Activated naive CD8-positive, alpha-beta T cell treated with anti-CD3 and anti-CD28 coated beads, Interleukin-2, amount 50 U/mL, for 24 hours (primary cell): ENCODE results near the gene HOXA6.

Source experiments
- ATAC-seq: fragments of 150-1000 bp; cut with Tn5 transposase; one replicate; pipeline ENCODE4 v1.10.0; 2021
- DNase-seq: peaks from one replicate; pipeline ENCODE4 v3.0.0; 2021
- H3K27ac Mint-ChIP-seq: one replicate; pipeline ENCODE4 v1.8.0; 2021; ENCODE audit warnings: mild to moderate bottlenecking, mixed read lengths
- H3K27me3 Mint-ChIP-seq: one replicate; pipeline ENCODE4 v1.8.0; 2021; ENCODE audit warnings: mixed read lengths
- H3K36me3 Mint-ChIP-seq: one replicate; pipeline ENCODE4 v1.8.0; 2021; ENCODE audit warnings: low read depth, mixed read lengths
- H3K4me1 Mint-ChIP-seq: one replicate; pipeline ENCODE4 v1.8.0; 2021; ENCODE audit warnings: mixed read lengths
- H3K4me3 Mint-ChIP-seq: one replicate; pipeline ENCODE4 v1.8.0; 2021; ENCODE audit warnings: mild to moderate bottlenecking, moderate library complexity, mixed read lengths
- H3K9me3 Mint-ChIP-seq: one replicate; pipeline ENCODE4 v1.8.0; 2021; ENCODE audit warnings: mixed read lengths

Gene HOXA6

DNA sequence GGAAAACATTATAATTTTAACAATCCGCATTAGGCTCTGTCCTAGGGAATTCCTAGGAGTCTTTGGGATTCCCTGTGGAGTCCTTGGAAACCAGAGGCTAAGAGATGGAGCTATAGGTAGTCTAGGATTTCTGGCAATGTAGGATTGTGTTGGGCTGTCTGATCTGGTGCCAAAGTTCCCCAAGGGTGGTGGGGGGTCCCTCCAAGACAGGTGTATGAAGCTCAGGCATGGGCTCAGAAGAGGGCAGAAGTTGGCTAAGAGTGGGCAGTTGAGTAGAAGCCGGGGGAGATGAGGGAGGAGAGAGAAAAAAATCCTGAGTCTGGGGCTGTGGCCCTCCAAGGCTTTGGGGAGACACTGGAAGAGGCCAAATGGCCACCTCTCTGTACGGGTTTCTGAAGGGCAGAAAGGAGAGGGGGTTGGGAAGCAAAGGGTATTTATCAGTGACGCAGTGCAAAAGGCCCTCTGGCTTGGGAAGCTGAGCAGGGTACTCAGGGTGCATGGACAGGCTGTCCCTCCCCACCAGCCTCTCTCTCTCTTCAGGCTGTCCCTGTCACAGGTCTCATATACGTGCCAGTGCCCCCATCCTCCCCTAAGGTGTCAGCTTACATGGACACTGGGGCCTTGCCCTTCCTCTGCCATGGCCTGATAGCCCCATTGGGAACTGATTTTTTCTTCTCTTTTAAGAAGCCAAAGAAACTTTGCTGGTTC, 929 bp downstream of the HOXA6 start:
- Mint-ChIP-seq H3K4me3 (no peak overlapping the region), H3K27ac (no peak overlapping the region), H3K9me3 (no peaks in the 10 kb centered on the region), H3K27me3 (peaks cover 67% of the 10 kb centered on the region), H3K36me3 (no peaks in the 10 kb centered on the region), H3K4me1 (peaks cover 21% of the 10 kb centered on the region)
- DNase-seq (no peak), ATAC-seq (no peak)

DNA sequence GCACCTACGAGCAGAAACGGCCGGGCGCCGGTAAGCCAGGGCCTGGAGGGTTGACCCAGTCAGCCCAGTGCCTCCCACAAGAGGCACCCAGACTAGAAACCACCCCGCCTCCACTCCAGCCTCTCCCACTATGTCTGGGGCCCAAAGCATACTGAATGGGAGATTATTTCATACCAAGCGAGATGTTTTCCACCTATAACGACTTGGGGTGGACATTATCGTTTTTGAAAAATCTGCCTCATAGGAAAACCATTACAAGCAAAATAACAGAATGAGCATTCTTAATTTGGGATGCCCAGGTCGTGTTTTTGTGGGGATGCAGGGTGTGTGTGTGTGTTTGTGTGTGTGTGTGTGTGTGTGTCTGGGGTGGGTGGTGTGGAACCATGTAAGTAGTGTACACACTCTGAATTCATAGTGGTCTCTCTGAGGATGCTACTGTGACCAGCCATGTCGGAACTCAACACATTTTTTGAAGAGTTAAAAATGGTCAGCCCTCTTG, 1.6 kb downstream of the HOXA6 start:
- H3K27ac Mint-ChIP-seq, result no peak overlapping the region
- ATAC-seq, result no peak
- DNase-seq, result no peak
- H3K9me3 Mint-ChIP-seq, result no peaks in the 10 kb centered on the region
- peaks cover 63% of the 10 kb centered on the region for H3K27me3 Mint-ChIP-seq
- H3K36me3 Mint-ChIP-seq, result no peaks in the 10 kb centered on the region
- H3K4me3 Mint-ChIP-seq, result no peak overlapping the region
- peaks cover 14% of the 10 kb centered on the region for H3K4me1 Mint-ChIP-seq

- no peaks in the 10 kb centered on the region for H3K36me3 Mint-ChIP-seq
- no peaks in the 10 kb centered on the region for H3K9me3 Mint-ChIP-seq
- no peak overlapping the region for H3K27ac Mint-ChIP-seq
- H3K27me3 Mint-ChIP-seq, result peaks cover 59% of the 10 kb centered on the region
- DNase-seq (no peak), ATAC-seq (no peak)
- peaks cover 10% of the 10 kb centered on the region for H3K4me1 Mint-ChIP-seq
- no peak overlapping the region for H3K4me3 Mint-ChIP-seq
Measured at GRCh38 chr7:27145165-27145913, 2.2 kb downstream of the HOXA6 start.

GRCh38 chr7:27144781-27145164, 2.8 kb downstream of the HOXA6 start:
- no peaks in the 10 kb centered on the region for H3K36me3 Mint-ChIP-seq
- DNase-seq, result no peak
- H3K27ac Mint-ChIP-seq, result no peak overlapping the region
- peaks cover 54% of the 10 kb centered on the region for H3K27me3 Mint-ChIP-seq
- no peak for ATAC-seq
- H3K9me3 Mint-ChIP-seq, result no peaks in the 10 kb centered on the region
- H3K4me1 Mint-ChIP-seq, result peaks cover 8% of the 10 kb centered on the region
- no peak overlapping the region for H3K4me3 Mint-ChIP-seq

DNA sequence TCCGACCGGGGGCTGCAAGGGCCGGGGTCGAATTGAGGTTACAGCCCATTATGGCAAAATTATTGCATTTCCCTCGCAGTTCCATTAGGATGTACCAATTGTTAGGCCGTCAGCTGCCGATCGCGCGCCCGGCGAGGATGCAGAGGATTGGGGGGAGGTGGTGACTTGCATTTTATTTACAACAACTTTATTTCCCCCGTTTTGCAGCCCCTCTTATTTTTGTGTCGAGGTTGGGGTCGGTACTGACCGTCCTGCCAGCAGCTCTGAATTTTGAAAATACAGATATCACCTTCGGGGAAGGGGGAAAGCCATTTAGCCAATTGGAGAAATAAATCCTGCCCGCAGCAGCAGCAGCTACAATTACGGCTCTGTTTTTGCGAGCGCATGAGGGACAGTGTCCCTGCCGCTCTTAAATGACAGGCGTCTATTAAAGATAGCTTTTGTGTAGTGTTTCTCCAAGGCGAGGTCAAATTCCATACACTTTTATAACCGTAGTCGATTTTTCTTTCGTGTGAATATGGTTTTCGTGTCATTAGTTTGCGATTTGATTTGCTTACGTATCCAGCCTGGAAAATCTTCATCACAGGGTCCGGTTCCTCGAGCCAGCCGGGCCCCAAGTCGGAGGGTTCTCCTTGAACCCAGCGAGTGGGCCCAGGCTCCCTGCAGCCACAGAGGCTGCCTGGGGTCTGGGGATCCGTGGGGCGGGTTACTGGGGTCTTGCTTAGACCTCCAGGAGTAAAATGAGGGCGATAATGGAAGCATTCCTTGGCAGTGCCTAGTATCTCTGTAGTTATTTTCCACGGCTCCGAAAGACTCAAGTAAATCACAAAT, 3.4 kb downstream of the HOXA6 start:
- Mint-ChIP-seq H3K9me3 (no peaks in the 10 kb centered on the region), H3K4me1 (peaks cover 8% of the 10 kb centered on the region), H3K36me3 (no peaks in the 10 kb centered on the region), H3K27me3 (peaks cover 48% of the 10 kb centered on the region), H3K4me3 (no peak overlapping the region), H3K27ac (no peak overlapping the region)
- no peak for DNase-seq
- no peak for ATAC-seq

DNA sequence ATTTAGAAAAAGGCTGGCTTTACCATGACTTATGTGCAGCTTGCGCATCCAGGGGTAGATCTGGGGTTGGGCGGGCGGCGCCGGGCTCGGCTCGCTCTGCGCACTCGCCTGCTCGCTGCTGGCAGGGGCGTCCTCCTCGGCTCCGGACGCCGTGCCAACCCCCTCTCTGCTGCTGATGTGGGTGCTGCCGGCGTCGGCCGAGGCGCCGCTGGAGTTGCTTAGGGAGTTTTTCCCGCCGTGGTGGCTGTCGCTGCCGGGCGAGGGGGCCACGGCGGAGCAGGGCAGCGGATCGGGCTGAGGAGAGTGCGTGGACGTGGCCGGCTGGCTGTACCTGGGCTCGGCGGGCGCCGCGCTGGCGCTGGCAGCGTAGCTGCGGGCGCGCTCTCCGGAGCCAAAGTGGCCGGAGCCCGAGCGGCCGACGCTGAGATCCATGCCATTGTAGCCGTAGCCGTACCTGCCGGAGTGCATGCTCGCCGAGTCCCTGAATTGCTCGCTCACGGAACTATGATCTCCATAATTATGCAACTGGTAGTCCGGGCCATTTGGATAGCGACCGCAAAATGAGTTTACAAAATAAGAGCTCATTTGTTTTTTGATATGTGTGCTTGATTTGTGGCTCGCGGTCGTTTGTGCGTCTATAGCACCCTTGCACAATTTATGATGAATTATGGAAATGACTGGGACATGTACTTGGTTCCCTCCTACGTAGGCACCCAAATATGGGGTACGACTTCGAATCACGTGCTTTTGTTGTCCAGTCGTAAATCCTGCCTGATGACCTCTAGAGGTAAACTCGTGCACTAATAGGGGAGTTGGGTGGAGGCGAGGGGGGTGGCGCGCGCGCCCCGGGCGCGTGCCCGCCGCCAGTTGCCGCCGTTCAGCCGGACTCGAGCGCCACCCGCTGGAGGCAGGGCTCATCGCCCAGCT, 4.3 kb downstream of the HOXA6 start, which contains the start of gene HOXA5:
HOXA5 (minus strand) TSS at position 659 of the 927 bp plus-strand sequence; CDS start at position 585, 74 bp downstream.
- Mint-ChIP-seq H3K27ac (no peak within 1 kb of the TSS), H3K4me1 (peaks cover 5% of the 10 kb centered on the region), H3K36me3 (no peaks in the 10 kb centered on the region), H3K9me3 (no peaks in the 10 kb centered on the region), H3K4me3 (no peak within 1 kb of the TSS), H3K27me3 (peaks cover 47% of the 10 kb centered on the region)
- ATAC-seq, result no peak
- DNase-seq, result no peak

GRCh38 chr7:27142580-27143022, 5.0 kb downstream of the HOXA6 start:
- no peaks in the 10 kb centered on the region for H3K36me3 Mint-ChIP-seq
- H3K4me3 Mint-ChIP-seq, result no peak overlapping the region
- H3K27ac Mint-ChIP-seq, result no peak overlapping the region
- ATAC-seq, result no peak
- peaks cover 2% of the 10 kb centered on the region for H3K4me1 Mint-ChIP-seq
- no peaks in the 10 kb centered on the region for H3K9me3 Mint-ChIP-seq
- peaks cover 50% of the 10 kb centered on the region for H3K27me3 Mint-ChIP-seq
- no peak for DNase-seq

DNA sequence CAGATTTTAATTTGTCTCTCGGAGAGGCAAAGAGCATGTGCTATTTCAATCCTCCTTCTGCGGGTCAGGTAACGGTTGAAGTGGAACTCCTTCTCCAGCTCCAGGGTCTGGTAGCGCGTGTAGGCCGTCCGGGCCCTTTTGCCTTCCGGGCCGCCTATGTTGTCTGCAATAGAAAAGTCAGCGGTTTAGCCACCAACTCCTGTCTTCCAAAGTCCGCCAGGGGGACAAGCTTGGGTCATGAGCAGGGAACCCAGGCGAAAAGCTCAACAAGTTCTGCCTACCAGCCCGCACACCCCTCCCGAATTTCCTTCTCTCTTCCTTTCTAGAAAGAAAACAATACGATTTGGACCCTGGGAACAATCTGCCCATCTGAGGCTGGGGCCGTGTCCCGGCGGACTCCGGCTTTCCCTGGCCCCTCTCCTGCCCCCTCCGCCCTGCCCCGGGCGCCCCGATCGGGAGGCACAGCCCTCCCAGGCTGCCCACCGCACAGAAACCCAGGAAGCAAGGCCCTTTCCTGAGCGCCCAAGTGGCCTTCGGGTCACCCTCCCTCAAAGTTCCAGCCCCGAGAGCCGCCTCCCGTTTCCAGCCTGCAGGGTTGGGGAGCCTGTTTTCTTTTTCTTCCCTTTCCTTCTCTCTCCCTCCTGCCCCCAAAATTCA, 5.5 kb downstream of the HOXA6 start:
- no peak overlapping the region for H3K27ac Mint-ChIP-seq
- H3K27me3 Mint-ChIP-seq, result peaks cover 49% of the 10 kb centered on the region
- DNase-seq (no peak), ATAC-seq (no peak)
- no peaks in the 10 kb centered on the region for H3K36me3 Mint-ChIP-seq
- no peak overlapping the region for H3K4me3 Mint-ChIP-seq
- H3K4me1 Mint-ChIP-seq, result peaks cover 4% of the 10 kb centered on the region
- no peaks in the 10 kb centered on the region for H3K9me3 Mint-ChIP-seq

- no peak for DNase-seq
- peaks cover 47% of the 10 kb centered on the region for H3K27me3 Mint-ChIP-seq
- no peak overlapping the region for H3K27ac Mint-ChIP-seq
- no peak overlapping the region for H3K4me3 Mint-ChIP-seq
- H3K4me1 Mint-ChIP-seq, result peaks cover 4% of the 10 kb centered on the region
- no peaks in the 10 kb centered on the region for H3K36me3 Mint-ChIP-seq
- ATAC-seq, result no peak
- H3K9me3 Mint-ChIP-seq, result no peaks in the 10 kb centered on the region
Measured at GRCh38 chr7:27141137-27141922, 6.2 kb downstream of the HOXA6 start.

DNA sequence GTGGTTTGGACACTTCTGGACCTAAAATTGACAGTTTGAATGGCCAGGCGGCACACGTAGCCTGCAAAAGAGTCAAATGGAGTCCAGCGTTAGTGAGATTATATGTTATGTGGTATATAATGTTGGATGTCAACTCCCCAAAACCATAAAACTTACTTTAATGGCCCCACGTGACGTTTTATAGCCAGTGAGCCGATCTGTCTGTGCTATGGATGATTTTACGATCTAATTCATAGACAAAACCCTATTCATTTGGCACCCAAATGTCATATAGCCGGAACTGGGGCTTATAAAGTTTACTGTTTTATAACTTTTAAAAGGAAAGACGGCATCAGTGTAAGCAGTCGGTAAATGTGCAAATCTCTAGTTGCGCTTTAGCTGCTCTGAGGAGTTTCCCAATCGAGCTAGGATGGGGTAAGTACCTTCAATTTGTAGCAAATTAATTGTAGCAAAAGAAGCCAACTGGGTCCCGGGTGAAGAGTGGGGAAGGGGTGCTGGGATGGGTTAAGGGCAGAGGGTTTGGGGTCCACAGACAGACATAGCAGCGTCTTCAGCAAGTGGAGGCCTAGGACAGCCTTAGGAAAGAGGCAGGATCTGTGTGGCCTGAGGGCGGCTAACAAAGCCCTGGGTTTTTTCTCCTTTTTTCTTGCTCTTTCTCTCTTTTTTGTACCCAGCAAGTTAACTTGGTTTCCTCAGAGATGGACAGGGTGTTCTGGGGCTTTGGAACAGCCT, 7.3 kb downstream of the HOXA6 start:
- no peaks in the 10 kb centered on the region for H3K9me3 Mint-ChIP-seq
- ATAC-seq, result no peak
- no peak overlapping the region for H3K4me3 Mint-ChIP-seq
- H3K27me3 Mint-ChIP-seq, result peaks cover 52% of the 10 kb centered on the region
- no peak overlapping the region for H3K27ac Mint-ChIP-seq
- no peak for DNase-seq
- no peaks in the 10 kb centered on the region for H3K36me3 Mint-ChIP-seq
- H3K4me1 Mint-ChIP-seq, result peaks cover 11% of the 10 kb centered on the region

DNA sequence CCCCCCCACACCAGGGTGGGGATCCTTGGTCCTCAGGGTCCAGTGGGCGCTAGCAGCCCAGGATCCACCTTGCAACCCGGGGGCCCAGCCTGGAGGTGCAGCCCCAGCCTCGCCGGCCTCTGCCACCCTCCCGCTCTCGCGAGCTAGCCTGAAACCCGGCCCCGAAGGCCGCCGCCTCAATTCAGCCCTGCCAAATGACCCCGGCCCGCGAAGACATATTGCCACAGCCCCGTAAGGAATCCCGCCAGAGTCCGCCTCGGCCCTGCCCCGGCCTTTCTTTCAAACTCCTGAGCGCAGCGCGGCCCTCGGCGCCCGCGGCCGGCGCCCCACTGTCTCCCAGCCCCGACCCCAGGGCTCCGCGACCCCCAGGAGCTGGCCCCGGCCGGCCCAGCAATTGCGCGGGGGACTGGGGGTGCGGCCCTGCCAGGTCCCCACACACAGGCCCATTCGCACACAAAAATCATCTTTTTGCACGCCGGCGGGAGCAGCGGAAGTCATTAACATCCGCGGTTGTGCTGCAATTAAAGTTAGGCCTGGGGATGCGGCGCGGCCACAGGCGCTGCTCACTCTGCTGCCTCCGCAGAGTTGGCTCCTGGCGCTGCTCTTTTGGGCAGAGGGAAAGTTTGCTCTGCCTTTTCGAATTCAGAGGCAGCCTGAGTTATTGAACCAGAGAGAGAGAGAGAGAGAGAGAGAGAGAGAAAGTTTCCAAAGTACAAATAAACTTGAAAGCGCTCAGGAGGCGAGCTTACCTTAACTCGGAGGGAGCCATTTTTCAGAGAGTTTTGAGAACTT, 8.0 kb downstream of the HOXA6 start:
- ATAC-seq (no peak), DNase-seq (no peak)
- no peaks in the 10 kb centered on the region for H3K9me3 Mint-ChIP-seq
- no peak overlapping the region for H3K27ac Mint-ChIP-seq
- peaks cover 19% of the 10 kb centered on the region for H3K4me1 Mint-ChIP-seq
- peaks cover 49% of the 10 kb centered on the region for H3K27me3 Mint-ChIP-seq
- no peaks in the 10 kb centered on the region for H3K36me3 Mint-ChIP-seq
- no peak overlapping the region for H3K4me3 Mint-ChIP-seq

- Mint-ChIP-seq H3K4me3 (no peak overlapping the region), H3K27me3 (peaks cover 48% of the 10 kb centered on the region), H3K27ac (no peak overlapping the region), H3K4me1 (peaks cover 24% of the 10 kb centered on the region), H3K9me3 (no peaks in the 10 kb centered on the region), H3K36me3 (no peaks in the 10 kb centered on the region)
- ATAC-seq (no peak), DNase-seq (no peak)
Measured at GRCh38 chr7:27138985-27139333, 8.6 kb downstream of the HOXA6 start.
